ENCODE data around the gene B3GALT5.

DNA sequence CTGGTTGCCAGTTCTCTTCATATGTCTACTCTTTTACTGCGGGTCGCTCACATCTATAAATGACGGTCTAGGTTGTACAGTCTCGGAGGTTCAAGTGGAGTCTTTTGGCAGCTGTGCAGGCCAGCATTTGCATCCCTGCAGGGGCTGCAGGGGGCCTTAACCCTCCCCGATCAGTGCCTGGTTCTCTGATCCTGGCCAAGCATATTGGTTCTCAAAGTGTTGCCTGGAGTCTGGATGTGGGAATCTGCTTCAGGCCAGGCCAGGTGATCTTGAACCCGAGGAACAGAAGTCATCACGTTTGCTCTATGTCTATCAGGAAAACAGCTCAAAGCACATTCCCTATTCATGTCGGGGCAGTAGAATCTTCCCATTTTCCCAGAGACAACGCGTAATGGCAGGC lies 21.8 kb downstream of the B3GALT5 start:
- TF ChIP-seq CEBPB (IDR thresholded peaks at IDR 0.05; ENCODE audit: low read depth, low read length): no peak
- TF ChIP-seq, protein P1, sequence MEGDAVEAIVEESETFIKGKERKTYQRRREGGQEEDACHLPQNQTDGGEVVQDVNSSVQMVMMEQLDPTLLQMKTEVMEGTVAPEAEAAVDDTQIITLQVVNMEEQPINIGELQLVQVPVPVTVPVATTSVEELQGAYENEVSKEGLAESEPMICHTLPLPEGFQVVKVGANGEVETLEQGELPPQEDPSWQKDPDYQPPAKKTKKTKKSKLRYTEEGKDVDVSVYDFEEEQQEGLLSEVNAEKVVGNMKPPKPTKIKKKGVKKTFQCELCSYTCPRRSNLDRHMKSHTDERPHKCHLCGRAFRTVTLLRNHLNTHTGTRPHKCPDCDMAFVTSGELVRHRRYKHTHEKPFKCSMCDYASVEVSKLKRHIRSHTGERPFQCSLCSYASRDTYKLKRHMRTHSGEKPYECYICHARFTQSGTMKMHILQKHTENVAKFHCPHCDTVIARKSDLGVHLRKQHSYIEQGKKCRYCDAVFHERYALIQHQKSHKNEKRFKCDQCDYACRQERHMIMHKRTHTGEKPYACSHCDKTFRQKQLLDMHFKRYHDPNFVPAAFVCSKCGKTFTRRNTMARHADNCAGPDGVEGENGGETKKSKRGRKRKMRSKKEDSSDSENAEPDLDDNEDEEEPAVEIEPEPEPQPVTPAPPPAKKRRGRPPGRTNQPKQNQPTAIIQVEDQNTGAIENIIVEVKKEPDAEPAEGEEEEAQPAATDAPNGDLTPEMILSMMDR (conservative IDR thresholded peaks at IDR 0.05; ENCODE audit: low read depth, low read length): no peak
- no peak for TF ChIP-seq BHLHE40 (IDR thresholded peaks at IDR 0.05; ENCODE audit: low read depth, low read length)
- TF ChIP-seq MXI1 (IDR thresholded peaks at IDR 0.05; ENCODE audit: borderline replicate concordance, low read depth, low read length): no peak
- TF ChIP-seq, protein P2, sequence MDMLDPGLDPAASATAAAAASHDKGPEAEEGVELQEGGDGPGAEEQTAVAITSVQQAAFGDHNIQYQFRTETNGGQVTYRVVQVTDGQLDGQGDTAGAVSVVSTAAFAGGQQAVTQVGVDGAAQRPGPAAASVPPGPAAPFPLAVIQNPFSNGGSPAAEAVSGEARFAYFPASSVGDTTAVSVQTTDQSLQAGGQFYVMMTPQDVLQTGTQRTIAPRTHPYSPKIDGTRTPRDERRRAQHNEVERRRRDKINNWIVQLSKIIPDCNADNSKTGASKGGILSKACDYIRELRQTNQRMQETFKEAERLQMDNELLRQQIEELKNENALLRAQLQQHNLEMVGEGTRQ (IDR thresholded peaks at IDR 0.05; ENCODE audit: low read depth, low read length): no peak
- TF ChIP-seq POLR2A (IDR thresholded peaks at IDR 0.05; ENCODE audit: low read depth, low read length): no peak
